Neural crest cell (in vitro differentiated cells): ENCODE measurements around the gene LRRC2. TPM values are rescaled to one million over a fixed set of nuclear protein-coding genes. Genes with fewer than 3 reads are reported as not detected.
"Not testable (repeated sequence)": the region's sequence is repeated elsewhere in the genome, so short reads cannot be mapped to it uniquely, and the experiment has no call there.

ENCODE experiments used
- DNase-seq: peaks from one replicate; pipeline ENCODE4 v3.0.0; 2021; ENCODE audit warnings: low read depth, mixed read lengths, low spot score
- H3K27ac Mint-ChIP-seq: one replicate; pipeline ENCODE4 v1.8.0; 2021; ENCODE audit warnings: mild to moderate bottlenecking, mixed read lengths; ENCODE audit not compliant: unreplicated experiment
- H3K27me3 Mint-ChIP-seq: 2 replicates; pipeline ENCODE4 v1.8.0; 2021; ENCODE audit warnings: low read depth, mild to moderate bottlenecking, mixed read lengths
- H3K36me3 Mint-ChIP-seq: 2 replicates; pipeline ENCODE4 v1.8.0; 2021; ENCODE audit warnings: low read depth, mild to moderate bottlenecking, mixed read lengths
- H3K4me1 Mint-ChIP-seq: 2 replicates; pipeline ENCODE4 v1.8.0; 2021; ENCODE audit warnings: mixed read lengths
- H3K4me3 Mint-ChIP-seq: one replicate; pipeline ENCODE4 v1.8.0; 2021; ENCODE audit warnings: mild to moderate bottlenecking, mixed read lengths
- H3K9me3 Mint-ChIP-seq: 2 replicates; pipeline ENCODE4 v1.8.0; 2021; ENCODE audit warnings: mixed read lengths
- total RNA-seq: library from RNA; stranded (reverse); gene quantifications from 2 replicates; pipeline ENCODE4 v1.2.1, GENCODE V29; 2021
- TF ChIP-seq, protein P1 (sequence below): fragments of 200-600 bp; sonication (generic); conservative IDR thresholded peaks from 2 replicates; pipeline ENCODE4 v1.5.0; 2021; ENCODE audit warnings: antibody characterized with exemption, mild to moderate bottlenecking

The LRRC2 gene
- total RNA-seq, 1 donor from 2014 or later: 0.12 TPM

DNA sequence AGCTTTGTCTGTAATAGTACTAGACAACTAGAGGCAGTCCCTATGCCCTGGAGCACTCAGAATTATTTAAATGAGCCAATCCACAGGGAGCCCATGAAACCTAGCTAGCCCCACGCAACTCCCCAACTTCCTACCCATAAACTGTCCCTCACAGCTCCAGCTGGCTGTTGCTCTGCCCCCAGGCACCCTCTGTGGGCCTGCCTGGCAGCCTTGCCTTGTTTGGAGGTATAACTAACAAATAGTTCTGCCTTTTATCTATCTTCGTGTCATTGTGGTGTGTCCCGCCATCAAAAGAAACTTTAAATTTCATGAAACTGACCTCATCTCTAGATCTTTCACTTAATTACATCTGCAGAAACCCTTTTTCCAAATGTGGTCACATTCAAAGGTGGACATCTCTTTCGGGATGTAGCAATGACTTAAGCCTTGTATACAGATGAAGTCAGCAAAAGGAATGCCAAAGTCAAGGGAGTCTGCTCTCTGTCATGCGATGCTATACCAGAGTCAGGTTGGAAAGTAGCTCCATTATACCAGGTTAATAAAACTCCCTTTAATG lies 70.1 kb downstream of the LRRC2 start:
- Mint-ChIP-seq H3K27me3 (peaks cover 10% of the 10 kb centered on the region), H3K4me3 (no peak overlapping the region), H3K36me3 (peaks cover 4% of the 10 kb centered on the region), H3K27ac (no peak overlapping the region), H3K9me3 (peaks cover 2% of the 10 kb centered on the region), H3K4me1 (no peaks in the 10 kb centered on the region)
- no peak for DNase-seq
- TF ChIP-seq, protein P1, sequence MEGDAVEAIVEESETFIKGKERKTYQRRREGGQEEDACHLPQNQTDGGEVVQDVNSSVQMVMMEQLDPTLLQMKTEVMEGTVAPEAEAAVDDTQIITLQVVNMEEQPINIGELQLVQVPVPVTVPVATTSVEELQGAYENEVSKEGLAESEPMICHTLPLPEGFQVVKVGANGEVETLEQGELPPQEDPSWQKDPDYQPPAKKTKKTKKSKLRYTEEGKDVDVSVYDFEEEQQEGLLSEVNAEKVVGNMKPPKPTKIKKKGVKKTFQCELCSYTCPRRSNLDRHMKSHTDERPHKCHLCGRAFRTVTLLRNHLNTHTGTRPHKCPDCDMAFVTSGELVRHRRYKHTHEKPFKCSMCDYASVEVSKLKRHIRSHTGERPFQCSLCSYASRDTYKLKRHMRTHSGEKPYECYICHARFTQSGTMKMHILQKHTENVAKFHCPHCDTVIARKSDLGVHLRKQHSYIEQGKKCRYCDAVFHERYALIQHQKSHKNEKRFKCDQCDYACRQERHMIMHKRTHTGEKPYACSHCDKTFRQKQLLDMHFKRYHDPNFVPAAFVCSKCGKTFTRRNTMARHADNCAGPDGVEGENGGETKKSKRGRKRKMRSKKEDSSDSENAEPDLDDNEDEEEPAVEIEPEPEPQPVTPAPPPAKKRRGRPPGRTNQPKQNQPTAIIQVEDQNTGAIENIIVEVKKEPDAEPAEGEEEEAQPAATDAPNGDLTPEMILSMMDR: no peak

DNA sequence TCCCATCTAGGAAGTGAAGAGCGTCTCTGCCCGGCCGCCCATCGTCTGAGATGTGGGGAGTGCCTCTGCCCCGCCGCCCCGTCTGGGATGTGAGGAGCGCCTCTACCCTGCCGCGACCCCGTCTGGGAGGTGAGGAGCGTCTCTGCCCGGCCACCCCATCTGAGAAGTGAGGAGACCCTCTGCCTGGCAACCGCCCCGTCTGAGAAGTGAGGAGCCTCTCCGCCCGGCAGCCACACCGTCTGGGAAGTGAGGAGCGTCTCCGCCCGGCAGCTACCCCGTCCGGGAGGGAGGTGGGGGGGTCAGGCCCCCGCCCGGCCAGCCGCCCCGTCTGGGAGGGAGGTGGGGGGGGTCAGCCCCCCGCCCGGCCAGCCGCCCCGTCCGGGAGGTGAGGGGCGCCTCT lies 71.6 kb downstream of the LRRC2 start:
- DNase-seq, H3K27ac Mint-ChIP-seq: not testable (repeated sequence)

DNA sequence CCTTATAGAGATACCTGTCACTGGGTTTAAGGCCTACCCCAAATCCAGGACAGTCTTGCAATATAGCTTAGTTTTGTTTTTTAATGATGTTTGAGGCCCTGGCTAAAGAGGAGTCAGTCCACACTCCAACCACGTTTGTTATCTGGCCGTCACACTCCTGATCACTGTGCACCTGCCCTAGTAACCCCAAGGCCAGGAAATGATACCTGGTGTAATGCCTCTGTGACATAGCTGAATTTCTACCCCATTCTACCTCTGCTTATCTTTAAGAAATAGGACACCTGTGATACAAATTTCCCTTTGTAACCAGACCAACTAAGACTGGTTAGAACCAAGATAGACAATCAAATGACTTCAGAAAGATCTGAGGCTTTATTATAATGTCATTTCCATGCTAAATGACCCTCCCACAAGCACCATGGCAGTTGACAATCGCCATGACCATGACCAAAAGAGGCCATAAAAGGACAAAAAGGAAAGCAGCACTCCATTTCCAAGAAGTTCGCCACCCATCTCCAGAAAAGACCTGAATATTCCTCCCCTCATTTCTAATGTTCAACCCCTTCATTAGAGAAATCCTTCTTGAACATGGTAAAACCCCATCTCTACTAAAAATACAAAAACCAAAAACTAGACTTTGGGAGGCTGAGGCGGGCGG lies 73.1 kb downstream of the LRRC2 start:
- Mint-ChIP-seq H3K9me3 (peaks cover 2% of the 10 kb centered on the region), H3K27ac (no peak overlapping the region), H3K4me3 (no peak overlapping the region), H3K27me3 (peaks cover 10% of the 10 kb centered on the region), H3K36me3 (peaks cover 4% of the 10 kb centered on the region), H3K4me1 (peaks cover 5% of the 10 kb centered on the region)
- TF ChIP-seq, protein P1: no peak
- no peak for DNase-seq

More for the DNA sequence above, 71.6 kb downstream of the LRRC2 start:
- H3K4me1 Mint-ChIP-seq, H3K36me3 Mint-ChIP-seq, H3K27me3 Mint-ChIP-seq, H3K4me3 Mint-ChIP-seq, H3K9me3 Mint-ChIP-seq: not testable (repeated sequence)

DNA sequence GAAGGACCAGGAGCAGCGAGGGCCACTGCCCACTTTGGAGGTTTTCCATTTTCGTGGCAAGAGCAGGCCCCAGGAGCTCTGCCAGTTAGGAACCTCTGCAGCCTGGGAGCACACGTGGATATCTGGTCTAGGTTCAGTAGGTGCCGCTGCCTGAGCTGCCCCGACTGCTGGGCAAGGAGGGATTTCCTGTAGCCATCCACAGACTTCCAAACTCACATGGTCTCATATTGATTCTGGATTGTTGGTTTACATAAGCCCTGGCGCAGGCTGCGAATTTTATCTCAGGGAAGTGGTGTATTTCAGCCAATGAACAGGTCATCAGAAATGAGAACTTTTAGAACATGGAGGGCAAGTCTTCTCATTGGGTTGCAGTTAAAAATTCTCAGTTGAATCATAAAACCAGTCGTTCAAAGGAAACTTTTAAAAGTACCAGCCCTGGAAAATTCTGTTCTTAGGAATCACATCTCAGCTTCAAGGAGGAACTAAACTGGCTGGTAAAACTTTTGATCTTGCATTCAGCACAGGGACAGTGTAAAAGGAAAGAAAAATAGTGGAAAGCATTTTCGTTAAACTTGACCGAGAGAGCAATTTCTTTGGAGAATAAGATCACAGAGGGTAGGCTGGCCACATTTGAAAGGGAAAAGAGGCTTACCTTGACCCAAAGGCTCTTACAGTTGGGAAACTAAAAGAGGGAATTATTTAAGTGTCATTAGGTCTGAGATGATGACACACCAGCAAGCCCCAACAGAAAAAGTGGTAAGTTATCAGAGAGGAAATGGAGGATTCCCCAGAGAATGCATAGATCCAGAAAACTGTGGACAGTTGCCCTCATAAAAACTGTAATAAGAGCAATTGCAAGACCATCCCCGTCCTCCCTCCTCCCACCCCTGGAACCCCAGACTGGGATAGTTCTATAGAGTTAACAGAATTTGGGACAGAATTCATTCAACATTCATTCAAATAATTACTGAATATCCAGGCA lies 74.7 kb downstream of the LRRC2 start:
- TF ChIP-seq, protein P1: no peak
- Mint-ChIP-seq H3K4me1 (peaks cover 5% of the 10 kb centered on the region), H3K4me3 (no peak overlapping the region), H3K27me3 (peaks cover 15% of the 10 kb centered on the region), H3K36me3 (peaks cover 4% of the 10 kb centered on the region), H3K9me3 (peaks cover 2% of the 10 kb centered on the region), H3K27ac (no peak overlapping the region)
- no peak for DNase-seq

DNA sequence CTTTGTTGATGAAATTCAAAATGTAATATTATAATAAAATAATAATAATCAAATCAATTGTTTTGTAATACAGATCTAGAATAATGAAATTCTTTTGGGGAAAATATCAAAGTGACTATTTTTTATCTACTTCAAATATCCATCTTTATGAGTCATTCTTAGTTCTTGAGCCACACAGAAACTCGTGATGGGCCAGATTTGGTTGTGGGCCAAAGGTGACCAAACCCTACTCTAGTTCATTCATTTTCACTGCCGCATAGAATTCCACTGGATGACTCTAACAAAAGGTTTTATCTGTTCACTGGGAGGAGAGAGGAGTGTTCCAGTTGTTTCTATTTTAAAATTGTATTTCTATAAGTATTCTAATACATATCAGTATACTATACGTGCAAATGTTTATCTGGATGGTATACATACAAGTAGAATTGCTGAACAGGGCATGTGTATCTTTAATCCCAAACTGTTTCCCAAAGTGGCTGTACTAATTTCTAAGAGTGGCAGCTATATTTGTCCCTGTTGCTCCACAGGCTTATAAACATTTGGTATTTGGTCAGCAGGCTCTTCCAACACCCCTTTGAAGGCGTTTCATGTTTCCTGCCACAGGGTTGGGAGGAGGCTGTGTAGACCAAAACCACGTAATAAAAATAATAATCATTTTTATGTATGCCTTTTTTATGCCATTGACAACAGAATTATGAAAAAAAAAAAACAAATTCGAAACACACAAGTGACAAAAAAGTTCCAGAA lies 75.6 kb downstream of the LRRC2 start:
- TF ChIP-seq, protein P1: no peak
- peaks cover 2% of the 10 kb centered on the region for H3K36me3 Mint-ChIP-seq

More for the DNA sequence above, 75.6 kb downstream of the LRRC2 start:
- H3K9me3 Mint-ChIP-seq: no peaks in the 10 kb centered on the region
- no peak for DNase-seq
- no peak overlapping the region for H3K4me3 Mint-ChIP-seq
- H3K4me1 Mint-ChIP-seq: peaks cover 10% of the 10 kb centered on the region
- peaks cover 15% of the 10 kb centered on the region for H3K27me3 Mint-ChIP-seq
- no peak overlapping the region for H3K27ac Mint-ChIP-seq
